Keratinocyte (primary cell): ENCODE data around the gene KRTAP4-2. TPM values are rescaled to one million over a fixed set of nuclear protein-coding genes. Genes with fewer than 3 reads are reported as not detected.

Source experiments
- DNase-seq: peaks from one replicate; pipeline ENCODE4 v3.0.0-alpha.2; 2011; ENCODE audit warnings: low read depth, missing footprints, low spot score
- FAIRE-seq: peaks from 2 replicates; lab custom pipeline; 2011; peaks lifted over from hg19 to GRCh38; lab: Jason Lieb, UNC
- H2AFZ ChIP-seq: 2 replicates; pipeline ENCODE4 v1.6.0; 2012; ENCODE audit warnings: low read length, control low read depth, inconsistent platforms; ENCODE audit not compliant: control insufficient read depth
- H3K27ac ChIP-seq: 2 replicates; pipeline ENCODE4 v1.5.1; 2011; ENCODE audit warnings: low read length; ENCODE audit not compliant: control insufficient read depth, insufficient read depth
- H3K27me3 ChIP-seq: 3 replicates; pipeline ENCODE4 v1.6.0; 2011; ENCODE audit warnings: low read length; ENCODE audit not compliant: control insufficient read depth, insufficient read depth; ENCODE audit errors: extremely low read depth
- H3K36me3 ChIP-seq, 2 experiments: 2 replicates in 1 of 2; 3 replicates in 1 of 2; pipeline ENCODE4 v1.5.1; 2011; ENCODE audit warnings: low read length in 2 of 2, mild to moderate bottlenecking in 1 of 2; ENCODE audit not compliant: control insufficient read depth in 2 of 2, insufficient read depth in 2 of 2; ENCODE audit errors: extremely low read depth in 1 of 2
- H3K4me1 ChIP-seq: 3 replicates; pipeline ENCODE4 v1.5.1; 2011; ENCODE audit warnings: low read length; ENCODE audit not compliant: control insufficient read depth, insufficient read depth; ENCODE audit errors: extremely low read depth
- H3K4me2 ChIP-seq: 3 replicates; pipeline ENCODE4 v1.6.0; 2011; ENCODE audit warnings: low read depth, low read length; ENCODE audit not compliant: control insufficient read depth, insufficient read depth; ENCODE audit errors: extremely low read depth
- H3K4me3 ChIP-seq, 3 experiments: fragments of 200-600 bp in 1 of 3; sonication (generic) in 1 of 3; 2 replicates in 2 of 3; 3 replicates in 1 of 3; pipeline ENCODE4 v1.5.1; 2011 to 2016; ENCODE audit warnings: low read length in 3 of 3, mild to moderate bottlenecking in 3 of 3, control low read depth in 2 of 3, inconsistent platforms in 1 of 3, low read depth in 1 of 3, mixed read lengths in 1 of 3, mixed run types in 1 of 3, moderate library complexity in 1 of 3; ENCODE audit not compliant: control insufficient read depth in 2 of 3, insufficient read depth in 2 of 3; ENCODE audit errors: extremely low read depth in 1 of 3
- H3K79me2 ChIP-seq: 2 replicates; pipeline ENCODE4 v1.6.0; 2012; ENCODE audit warnings: low read length; ENCODE audit not compliant: control insufficient read depth, insufficient read depth
- H3K9ac ChIP-seq: 3 replicates; pipeline ENCODE4 v1.6.0; 2011; ENCODE audit warnings: low read length; ENCODE audit not compliant: control insufficient read depth, insufficient read depth; ENCODE audit errors: extremely low read depth
- H3K9me1 ChIP-seq: 3 replicates; pipeline ENCODE4 v1.6.0; 2011; ENCODE audit warnings: low read length; ENCODE audit not compliant: control insufficient read depth, insufficient read depth; ENCODE audit errors: extremely low read depth
- H3K9me3 ChIP-seq: 2 replicates; pipeline ENCODE4 v1.5.1; 2012; ENCODE audit warnings: low read depth, low read length; ENCODE audit not compliant: control insufficient read depth
- H4K20me1 ChIP-seq: 3 replicates; pipeline ENCODE4 v1.6.0; 2011; ENCODE audit warnings: low read length; ENCODE audit not compliant: control insufficient read depth, insufficient read depth; ENCODE audit errors: extremely low read depth
- EZH2 ChIP-seq: IDR thresholded peaks from one replicate; pipeline ENCODE4 v1.6.1; 2012; ENCODE audit warnings: inconsistent platforms, mild to moderate bottlenecking, low read length, moderate library complexity
- dilution Hi-C: fragments of 300-500 bp; cut with MboI; formaldehyde crosslinking; loops from one replicate; pipeline ENCODE4 v1.7.0; 2020; ENCODE audit warnings: low sequenced_read_pairs; ENCODE audit not compliant: extremely low pct_ligation_motif_present
- polyA plus RNA-seq, 5 experiments: library from polyadenylated mRNA; depleted of rRNA in 3 of 5; stranded (reverse) in 3 of 5; stranded (forward) in 1 of 5; unstranded in 1 of 5; fragments of >200 nt; gene quantifications; 1 replicate in 1 of 5; 2 replicates in 3 of 5; 3 replicates in 1 of 5; pipeline versions ENCODE4 v1.2.1 to v1.2.3, GENCODE V29; 2011 to 2012; ENCODE audit warnings: missing spikeins in 2 of 5, low read depth in 1 of 5, low replicate concordance in 1 of 5
- small RNA-seq, 3 experiments: library from RNA; depleted of rRNA; stranded (forward); fragments of <200 nt; gene quantifications; one replicate each; pipeline ENCODE3, GENCODE V24; 2012; ENCODE audit warnings: low read depth in 3 of 3, low replicate concordance in 1 of 3; ENCODE audit not compliant: insufficient read length in 3 of 3
- TF ChIP-seq, protein P1 (sequence below), 3 experiments: IDR thresholded peaks in 1 of 3; conservative IDR thresholded peaks in 1 of 3; optimal IDR thresholded peaks in 1 of 3; 2 replicates in 2 of 3; 3 replicates in 1 of 3; pipeline versions ENCODE3 to v1.5.1; 2011; ENCODE audit warnings: low read length in 3 of 3, mild to moderate bottlenecking in 3 of 3, moderate library complexity in 2 of 3, control low read depth in 1 of 3, inconsistent platforms in 1 of 3; ENCODE audit not compliant: insufficient read depth in 2 of 3; ENCODE audit errors: extremely low read depth in 1 of 3

KRTAP4-2 gene
- polyA plus RNA-seq, 1 donor (not counting 4 experiments of a cell fraction or from before 2014, with no cell fraction given), result not detected

DNA sequence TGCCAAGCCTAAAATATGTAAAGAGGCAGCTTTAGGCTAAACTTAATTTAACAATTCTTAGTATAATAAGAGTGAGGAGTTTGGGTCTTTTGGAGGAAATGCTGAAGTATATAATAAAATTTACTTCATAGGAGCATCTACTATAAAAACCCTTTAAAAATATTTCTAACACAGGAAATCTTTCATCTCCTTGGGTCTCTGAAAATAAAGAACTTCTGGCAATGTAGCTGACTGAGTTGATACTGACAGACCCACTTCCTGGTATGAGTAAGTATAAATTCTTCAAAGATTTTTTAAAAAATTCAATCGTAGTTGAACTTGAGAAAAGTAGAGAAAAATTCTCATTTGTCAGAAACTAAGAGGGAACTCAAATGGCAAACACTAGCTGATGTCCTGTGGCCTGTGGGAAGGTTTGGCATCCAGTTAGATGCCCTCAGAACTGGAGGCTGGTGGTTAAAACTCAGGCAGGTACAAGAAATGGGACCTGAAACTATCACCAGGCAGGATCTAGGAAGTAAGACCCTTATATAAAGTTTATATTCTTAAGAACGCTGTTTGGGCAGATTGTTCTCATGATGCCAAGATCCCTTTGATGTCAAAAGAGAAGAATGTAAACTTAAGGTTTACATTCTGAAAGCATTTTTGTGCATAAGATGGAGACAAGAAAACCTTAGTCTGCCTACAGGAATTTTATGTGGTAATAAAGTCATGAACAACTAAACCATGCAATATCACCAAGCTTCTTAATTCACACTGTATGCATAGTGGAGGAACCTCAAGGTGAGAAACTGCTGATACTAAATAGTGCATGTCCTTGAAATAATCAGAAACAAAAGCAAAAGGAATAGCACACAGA is 43.9 kb downstream of the KRTAP4-2 start:
- dilution Hi-C loops, result no loop called here
- Histone ChIP-seq H3K9me3 (no peaks in the 10 kb centered on the region), H3K4me3 (no peak overlapping the region), H3K36me3 (no peaks in the 10 kb centered on the region), H3K4me1 (peaks cover 30% of the 10 kb centered on the region), H4K20me1 (no peaks in the 10 kb centered on the region), H3K27ac (no peak overlapping the region), H3K9ac (no peak overlapping the region), H3K9me1 (no peaks in the 10 kb centered on the region), H3K27me3 (no peaks in the 10 kb centered on the region), H3K79me2 (no peaks in the 10 kb centered on the region), H3K4me2 (no peak overlapping the region), H2AFZ (peak overlapping the region; percentile 1)
- TF ChIP-seq, protein P1, sequence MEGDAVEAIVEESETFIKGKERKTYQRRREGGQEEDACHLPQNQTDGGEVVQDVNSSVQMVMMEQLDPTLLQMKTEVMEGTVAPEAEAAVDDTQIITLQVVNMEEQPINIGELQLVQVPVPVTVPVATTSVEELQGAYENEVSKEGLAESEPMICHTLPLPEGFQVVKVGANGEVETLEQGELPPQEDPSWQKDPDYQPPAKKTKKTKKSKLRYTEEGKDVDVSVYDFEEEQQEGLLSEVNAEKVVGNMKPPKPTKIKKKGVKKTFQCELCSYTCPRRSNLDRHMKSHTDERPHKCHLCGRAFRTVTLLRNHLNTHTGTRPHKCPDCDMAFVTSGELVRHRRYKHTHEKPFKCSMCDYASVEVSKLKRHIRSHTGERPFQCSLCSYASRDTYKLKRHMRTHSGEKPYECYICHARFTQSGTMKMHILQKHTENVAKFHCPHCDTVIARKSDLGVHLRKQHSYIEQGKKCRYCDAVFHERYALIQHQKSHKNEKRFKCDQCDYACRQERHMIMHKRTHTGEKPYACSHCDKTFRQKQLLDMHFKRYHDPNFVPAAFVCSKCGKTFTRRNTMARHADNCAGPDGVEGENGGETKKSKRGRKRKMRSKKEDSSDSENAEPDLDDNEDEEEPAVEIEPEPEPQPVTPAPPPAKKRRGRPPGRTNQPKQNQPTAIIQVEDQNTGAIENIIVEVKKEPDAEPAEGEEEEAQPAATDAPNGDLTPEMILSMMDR (optimal IDR thresholded peaks at IDR 0.05 in 1 of 3, IDR thresholded peaks at IDR 0.05 in 1 of 3, conservative IDR thresholded peaks at IDR 0.05 in 1 of 3; ENCODE audit: extremely low read depth in 1 of 3, insufficient read depth in 2 of 3, low read length in 3 of 3), result no peak
- TF ChIP-seq EZH2, result no peak
- FAIRE-seq, result no peak
- no peak for DNase-seq

DNA sequence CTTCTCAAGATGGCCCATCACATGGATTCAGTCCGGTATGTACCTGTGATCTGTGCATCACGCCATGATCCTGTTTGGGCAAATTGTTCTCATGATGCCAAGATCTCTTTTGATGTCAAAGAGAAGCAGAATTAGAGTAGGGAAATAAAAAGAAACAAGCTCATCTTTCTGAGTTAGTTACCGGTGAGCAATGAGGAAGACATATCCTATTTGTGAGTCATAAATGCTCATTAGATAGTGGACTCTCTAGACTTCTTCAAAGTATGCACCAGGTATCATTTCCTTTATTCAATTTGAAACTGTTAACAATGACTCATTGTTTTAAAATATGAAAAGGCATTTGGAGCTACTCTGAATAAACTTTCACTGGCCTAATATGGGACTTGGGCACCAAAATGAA is 46.0 kb downstream of the KRTAP4-2 start:
- Histone ChIP-seq H3K4me2 (peak overlapping the region; percentile 53), H3K79me2 (no peaks in the 10 kb centered on the region), H3K9me3 (no peaks in the 10 kb centered on the region), H3K4me3 (no peak overlapping the region), H2AFZ (peak overlapping the region; percentile 72), H3K9me1 (no peaks in the 10 kb centered on the region), H3K9ac (no peak overlapping the region), H4K20me1 (no peaks in the 10 kb centered on the region), H3K4me1 (peaks cover 30% of the 10 kb centered on the region), H3K27ac (peak overlapping the region; percentile 74), H3K36me3 (no peaks in the 10 kb centered on the region), H3K27me3 (no peaks in the 10 kb centered on the region)
- peak; percentile 48 for DNase-seq
- TF ChIP-seq, protein P1 (optimal IDR thresholded peaks at IDR 0.05 in 1 of 3, IDR thresholded peaks at IDR 0.05 in 1 of 3, conservative IDR thresholded peaks at IDR 0.05 in 1 of 3; ENCODE audit: extremely low read depth in 1 of 3, insufficient read depth in 2 of 3, low read length in 3 of 3), result no peak
- FAIRE-seq, result peak; percentile 98
- dilution Hi-C loops, result no loop called here

Small RNAs within 50 kb of the gene (small RNA-seq; reads per million reads assigned to genes)
- 0 reads per million in 3 experiments for gene KRTAP4-17P

Other genes starting within 250 kb of the KRTAP4-2 start
- gene KRT23, start 240.6 kb downstream of the KRTAP4-2 start, polyA plus RNA-seq, result 8.2 to 14.4 TPM (median 9.3 TPM) in 3 replicates
- gene KRT39, start 211.3 kb downstream of the KRTAP4-2 start, polyA plus RNA-seq, result 0.05 TPM in 1 of 3 replicates, not detected in the others
- gene KRT40, start 193.9 kb downstream of the KRTAP4-2 start, polyA plus RNA-seq, result 0.03 TPM in 2 of 3 replicates, not detected in the other
- gene KRTAP3-3, start 184.1 kb downstream of the KRTAP4-2 start, polyA plus RNA-seq, result not detected in 3 replicates
- not detected in 3 replicates for gene KRTAP3-2, start 178.3 kb downstream of the KRTAP4-2 start, polyA plus RNA-seq
- not detected in 3 replicates for gene KRTAP3-1, start 169.1 kb downstream of the KRTAP4-2 start, polyA plus RNA-seq
- gene KRTAP1-5, start 151.0 kb downstream of the KRTAP4-2 start, polyA plus RNA-seq, result 0.05 to 0.23 TPM (median 0.08 TPM) in 3 replicates
- gene KRTAP1-4, start 148.0 kb downstream of the KRTAP4-2 start, polyA plus RNA-seq, result not detected in 3 replicates
- not detected in 3 replicates for gene KRTAP1-3, start 143.3 kb downstream of the KRTAP4-2 start, polyA plus RNA-seq
- 0.07 to 0.13 TPM in 2 of 3 replicates, not detected in the other for gene KRTAP1-1, start 136.8 kb downstream of the KRTAP4-2 start, polyA plus RNA-seq
- gene KRTAP2-1, start 130.9 kb downstream of the KRTAP4-2 start, polyA plus RNA-seq, result not detected in 3 replicates
- not detected in 3 replicates for gene KRTAP2-2, start 123.0 kb downstream of the KRTAP4-2 start, polyA plus RNA-seq
- gene KRTAP2-3, start 118.1 kb downstream of the KRTAP4-2 start, polyA plus RNA-seq, result 8.4 to 21.3 TPM (median 9.0 TPM) in 3 replicates
- gene KRTAP2-4, start 112.3 kb downstream of the KRTAP4-2 start, polyA plus RNA-seq, result 0.12 TPM in 1 of 3 replicates, not detected in the others
- gene KRTAP4-7, start 94.1 kb downstream of the KRTAP4-2 start, polyA plus RNA-seq, result not detected in 3 replicates
- not detected in 3 replicates for gene KRTAP4-8, start 80.1 kb downstream of the KRTAP4-2 start, polyA plus RNA-seq
- not detected in 3 replicates for gene KRTAP4-16, start 76.0 kb downstream of the KRTAP4-2 start, polyA plus RNA-seq
- not detected in 3 replicates for gene KRTAP4-9, start 72.8 kb downstream of the KRTAP4-2 start, polyA plus RNA-seq
- gene KRTAP4-11, start 59.8 kb downstream of the KRTAP4-2 start, polyA plus RNA-seq, result not detected in 3 replicates
- gene KRTAP4-12, start 54.0 kb downstream of the KRTAP4-2 start, polyA plus RNA-seq, result not detected in 3 replicates
- not detected in 3 replicates for gene KRTAP4-6, start 37.7 kb downstream of the KRTAP4-2 start, polyA plus RNA-seq
- not detected in 3 replicates for gene KRTAP4-5, start 28.4 kb downstream of the KRTAP4-2 start, polyA plus RNA-seq
- not detected in 3 replicates for gene KRTAP4-4, start 17.5 kb downstream of the KRTAP4-2 start, polyA plus RNA-seq
- gene KRTAP4-3, start 10.0 kb downstream of the KRTAP4-2 start, polyA plus RNA-seq, result not detected in 3 replicates
- gene KRTAP4-1, start 6.7 kb upstream of the KRTAP4-2 start, polyA plus RNA-seq, result not detected in 3 replicates
- not detected in 3 replicates for gene KRTAP9-1, start 11.7 kb upstream of the KRTAP4-2 start, polyA plus RNA-seq
- gene KRTAP9-2, start 48.4 kb upstream of the KRTAP4-2 start, polyA plus RNA-seq, result not detected in 3 replicates
- not detected in 3 replicates for gene KRTAP9-3, start 54.2 kb upstream of the KRTAP4-2 start, polyA plus RNA-seq
- not detected in 3 replicates for gene KRTAP9-8, start 59.8 kb upstream of the KRTAP4-2 start, polyA plus RNA-seq
- gene KRTAP9-4, start 71.5 kb upstream of the KRTAP4-2 start, polyA plus RNA-seq, result not detected in 3 replicates
- gene KRTAP9-9, start 77.2 kb upstream of the KRTAP4-2 start, polyA plus RNA-seq, result not detected in 3 replicates
- gene KRTAP9-6, start 87.2 kb upstream of the KRTAP4-2 start, polyA plus RNA-seq, result not detected in 3 replicates
- not detected in 3 replicates for gene KRTAP9-7, start 97.5 kb upstream of the KRTAP4-2 start, polyA plus RNA-seq
- gene KRTAP29-1, start 124.6 kb upstream of the KRTAP4-2 start, polyA plus RNA-seq, result not detected in 3 replicates
- gene KRTAP16-1, start 131.1 kb upstream of the KRTAP4-2 start, polyA plus RNA-seq, result not detected in 3 replicates
- gene KRTAP17-1, start 137.5 kb upstream of the KRTAP4-2 start, polyA plus RNA-seq, result not detected in 3 replicates
- 0.14 TPM in 1 of 3 replicates, not detected in the others for gene KRT33A, start 172.6 kb upstream of the KRTAP4-2 start, polyA plus RNA-seq
- gene KRT33B, start 191.6 kb upstream of the KRTAP4-2 start, polyA plus RNA-seq, result 0.18 to 0.33 TPM (median 0.21 TPM) in 3 replicates
- gene KRT34, start 204.1 kb upstream of the KRTAP4-2 start, polyA plus RNA-seq, result 4.4 to 4.8 TPM (median 4.6 TPM) in 3 replicates
- gene KRT31, start 219.4 kb upstream of the KRTAP4-2 start, polyA plus RNA-seq, result 20.5 to 45.2 TPM (median 24.9 TPM) in 3 replicates
- gene KRT37, start 246.4 kb upstream of the KRTAP4-2 start, polyA plus RNA-seq, result 0.03 to 0.08 TPM (median 0.04 TPM) in 3 replicates